ENCODE measurements around the gene UBXN7. TPM values are rescaled to one million over a fixed set of nuclear protein-coding genes. Genes with fewer than 3 reads are reported as not detected.
"Not testable (repeated sequence)": the region's sequence is repeated elsewhere in the genome, so short reads cannot be mapped to it uniquely, and the experiment has no call there.

UBXN7 gene
- total RNA-seq, 1 experiment from 2014 or later, result 125 TPM

DNA sequence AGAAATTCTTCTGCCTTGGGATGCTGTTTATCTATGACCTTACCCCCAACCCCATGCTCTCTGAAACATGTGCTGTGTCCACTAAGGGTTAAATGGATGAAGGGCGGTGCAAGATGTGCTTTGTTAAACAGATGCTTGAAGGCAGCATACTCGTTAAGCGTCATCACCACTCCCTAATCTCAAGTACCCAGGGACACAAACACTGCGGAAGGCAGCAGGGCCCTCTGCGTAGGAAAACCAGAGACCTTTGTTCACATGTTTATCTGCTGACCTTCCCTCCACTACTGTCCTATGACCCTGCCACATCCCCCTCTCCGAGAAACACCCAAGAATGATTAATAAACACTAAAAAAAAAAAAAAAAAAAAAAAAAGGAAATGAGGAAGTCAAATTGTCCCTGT lies 46.2 kb downstream of the UBXN7 start:
- POLR2A ChIA-PET (ENCODE audit: unreplicated experiment); DNase-seq; H3K4me1 ChIP-seq (replicated peaks; ENCODE audit: insufficient read depth); BruUV-seq (replicated peaks); H3K4me2 ChIP-seq; intact Hi-C loops (cut with micrococcal nuclease; ENCODE audit: unreplicated experiment); H3K27ac ChIP-seq; H3K27me3 ChIP-seq (ENCODE audit: insufficient read depth, low read depth); H2AFZ ChIP-seq; H3K79me2 ChIP-seq (ENCODE audit: low read depth); H3K9me2 ChIP-seq (ENCODE audit: insufficient read depth); H3K4me3 ChIP-seq; CTCF ChIA-PET; H3K9me3 ChIP-seq (ENCODE audit: insufficient read depth, low read depth): not testable (repeated sequence)
- Histone ChIP-seq H3K36me3 (ENCODE audit: low read depth) (peaks cover 30% of the 10 kb centered on the region), H3F3A (ENCODE audit: insufficient read depth, low read depth) (peaks cover 10% of the 10 kb centered on the region; the same call in 1 of the 2 replicates), H4K20me1 (ENCODE audit: insufficient read depth) (peaks cover 25% of the 10 kb centered on the region)

DNA sequence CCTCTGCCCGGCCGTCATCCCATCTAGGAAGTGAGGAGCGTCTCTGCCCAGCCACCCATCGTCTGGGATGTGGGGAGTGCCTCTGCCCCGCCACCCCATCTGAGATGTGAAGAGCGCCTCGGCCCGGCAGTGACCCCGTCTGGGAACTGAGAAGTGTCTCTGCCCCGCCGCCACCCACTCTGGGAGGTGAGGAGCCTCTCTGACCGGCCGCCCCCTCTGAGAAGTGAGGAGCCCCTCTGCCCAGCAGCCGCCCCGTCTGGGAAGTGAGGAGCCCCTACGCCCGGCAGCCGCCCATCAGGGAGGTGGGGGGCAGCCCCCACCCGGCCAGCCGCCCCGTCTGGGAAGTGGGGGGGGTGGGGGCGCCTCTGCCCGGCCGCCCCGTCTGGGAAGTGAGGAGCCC lies 46.8 kb downstream of the UBXN7 start:
- H3K27ac ChIP-seq; H3K4me2 ChIP-seq; H3K4me1 ChIP-seq (replicated peaks; ENCODE audit: insufficient read depth); H3K79me2 ChIP-seq (ENCODE audit: low read depth); H3K9me2 ChIP-seq (ENCODE audit: insufficient read depth); H3K4me3 ChIP-seq; intact Hi-C loops (cut with micrococcal nuclease; ENCODE audit: unreplicated experiment); H2AFZ ChIP-seq; H3K27me3 ChIP-seq (ENCODE audit: insufficient read depth, low read depth); H3K9me3 ChIP-seq (ENCODE audit: insufficient read depth, low read depth); CTCF ChIA-PET; POLR2A ChIA-PET (ENCODE audit: unreplicated experiment); DNase-seq; BruUV-seq (replicated peaks): not testable (repeated sequence)
- Histone ChIP-seq H4K20me1 (ENCODE audit: insufficient read depth) (peaks cover 25% of the 10 kb centered on the region), H3F3A (ENCODE audit: insufficient read depth, low read depth) (peaks cover 10% of the 10 kb centered on the region; the same call in 1 of the 2 replicates), H3K36me3 (ENCODE audit: low read depth) (peaks cover 26% of the 10 kb centered on the region)

DNA sequence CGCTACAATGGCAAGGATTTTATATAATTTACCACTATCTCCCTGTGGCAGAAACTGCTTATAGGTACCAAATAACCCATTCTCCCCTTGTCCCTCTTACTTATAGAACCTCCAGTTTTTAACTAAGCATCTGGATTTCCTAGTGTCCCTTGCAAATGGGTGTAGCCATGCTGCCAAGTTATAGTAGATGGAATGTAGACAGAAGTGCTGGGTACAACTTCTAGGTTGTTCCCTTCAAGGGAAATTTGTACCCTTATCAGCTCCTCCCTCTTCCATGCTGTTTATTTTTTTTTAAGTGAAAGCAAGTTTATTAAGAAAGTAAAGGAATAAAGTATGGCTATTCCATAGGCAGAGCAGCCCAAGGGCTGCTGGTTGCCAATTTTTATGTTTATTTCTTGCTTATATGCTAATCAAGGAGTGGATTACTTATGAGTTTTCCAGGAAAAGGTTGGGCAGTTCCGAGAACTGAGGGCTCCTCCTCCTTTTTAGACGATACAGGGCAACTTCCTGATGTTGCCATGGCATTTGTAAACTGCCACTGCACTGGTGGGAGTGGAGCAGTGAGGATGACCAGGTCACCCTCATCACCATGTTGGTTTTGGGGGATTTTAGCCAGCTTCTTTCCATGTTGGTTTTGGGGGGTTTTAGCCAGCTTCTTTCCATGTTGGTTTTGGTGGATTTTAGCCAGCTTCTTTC lies 53.9 kb downstream of the UBXN7 start:
- CTCF ChIA-PET, result interaction anchor here (0.6 kb wide), 2 partner anchors 13 to 125 kb away, joined by 6 to 11 read pairs; no protein-coding TSS in a partner anchor

DNA sequence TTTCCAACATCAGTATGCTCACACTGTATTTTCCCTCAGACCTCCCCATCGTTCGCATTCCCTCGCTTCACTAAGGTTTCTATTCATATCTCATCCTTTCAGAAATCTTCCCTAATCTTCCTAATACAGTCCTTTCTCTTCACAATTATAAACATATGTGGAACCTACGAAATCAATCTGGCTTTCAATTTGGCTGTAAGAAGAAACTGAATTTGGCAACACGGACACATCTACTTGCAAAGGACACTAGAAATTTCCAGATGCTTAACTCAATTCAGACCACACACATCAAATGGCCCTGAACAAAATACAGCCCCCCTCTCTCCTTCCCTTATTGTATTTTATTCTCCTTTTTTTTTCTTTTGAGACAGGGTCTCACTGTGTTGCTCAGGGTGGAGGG lies 54.9 kb downstream of the UBXN7 start:
- CTCF ChIA-PET, result no interaction called here
- H3K79me2 ChIP-seq (ENCODE audit: low read depth), result 0 out of 2 replicates have a peak, but pooled peaks cover 4% of the 10 kb centered on the region
- H2AFZ ChIP-seq, result no peak overlapping the region
- intact Hi-C loops (cut with micrococcal nuclease; ENCODE audit: unreplicated experiment), result no loop called here
- no peaks in the 10 kb centered on the region for H3K9me3 ChIP-seq (ENCODE audit: insufficient read depth, low read depth)
- no peak for TF ChIP-seq EZH2 (IDR thresholded peaks at IDR 0.05; ENCODE audit: low read depth)
- TF ChIP-seq, protein P1, sequence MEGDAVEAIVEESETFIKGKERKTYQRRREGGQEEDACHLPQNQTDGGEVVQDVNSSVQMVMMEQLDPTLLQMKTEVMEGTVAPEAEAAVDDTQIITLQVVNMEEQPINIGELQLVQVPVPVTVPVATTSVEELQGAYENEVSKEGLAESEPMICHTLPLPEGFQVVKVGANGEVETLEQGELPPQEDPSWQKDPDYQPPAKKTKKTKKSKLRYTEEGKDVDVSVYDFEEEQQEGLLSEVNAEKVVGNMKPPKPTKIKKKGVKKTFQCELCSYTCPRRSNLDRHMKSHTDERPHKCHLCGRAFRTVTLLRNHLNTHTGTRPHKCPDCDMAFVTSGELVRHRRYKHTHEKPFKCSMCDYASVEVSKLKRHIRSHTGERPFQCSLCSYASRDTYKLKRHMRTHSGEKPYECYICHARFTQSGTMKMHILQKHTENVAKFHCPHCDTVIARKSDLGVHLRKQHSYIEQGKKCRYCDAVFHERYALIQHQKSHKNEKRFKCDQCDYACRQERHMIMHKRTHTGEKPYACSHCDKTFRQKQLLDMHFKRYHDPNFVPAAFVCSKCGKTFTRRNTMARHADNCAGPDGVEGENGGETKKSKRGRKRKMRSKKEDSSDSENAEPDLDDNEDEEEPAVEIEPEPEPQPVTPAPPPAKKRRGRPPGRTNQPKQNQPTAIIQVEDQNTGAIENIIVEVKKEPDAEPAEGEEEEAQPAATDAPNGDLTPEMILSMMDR (conservative IDR thresholded peaks at IDR 0.05), result no peak
- no peak overlapping the region for H3K4me2 ChIP-seq
- no peak overlapping the region for H3K27ac ChIP-seq
- POLR2A ChIA-PET (ENCODE audit: unreplicated experiment), result no interaction called here
- BruUV-seq (replicated peaks), result no TSS peak
- DNase-seq, result peak in 1 of 2 experiments; percentile 1
- 0 out of 2 replicates have a peak, but pooled peaks cover 2% of the 10 kb centered on the region for H3F3A ChIP-seq (ENCODE audit: insufficient read depth, low read depth)
- no peak overlapping the region for H3K4me3 ChIP-seq
- H3K4me1 ChIP-seq (replicated peaks; ENCODE audit: insufficient read depth), result no peaks in the 10 kb centered on the region
- no peaks in the 10 kb centered on the region for H3K9me2 ChIP-seq (ENCODE audit: insufficient read depth)
- H3K36me3 ChIP-seq (ENCODE audit: low read depth), result peaks cover 12% of the 10 kb centered on the region
- 0 out of 2 replicates have a peak, but pooled peaks cover 2% of the 10 kb centered on the region for H4K20me1 ChIP-seq (ENCODE audit: insufficient read depth)
- no peaks in the 10 kb centered on the region for H3K27me3 ChIP-seq (ENCODE audit: insufficient read depth, low read depth)

More for the DNA sequence above, 53.9 kb downstream of the UBXN7 start:
- Histone ChIP-seq H3K36me3 (ENCODE audit: low read depth) (peaks cover 12% of the 10 kb centered on the region), H3K4me3 (no peak overlapping the region), H3K27ac (no peak overlapping the region), H3K79me2 (ENCODE audit: low read depth) (0 out of 2 replicates have a peak, but pooled peaks cover 4% of the 10 kb centered on the region), H4K20me1 (ENCODE audit: insufficient read depth) (0 out of 2 replicates have a peak, but pooled peaks cover 7% of the 10 kb centered on the region), H3K9me2 (ENCODE audit: insufficient read depth) (no peaks in the 10 kb centered on the region), H3K4me2 (no peak overlapping the region), H2AFZ (no peak overlapping the region), H3K4me1 (replicated peaks; ENCODE audit: insufficient read depth) (no peaks in the 10 kb centered on the region), H3K27me3 (ENCODE audit: insufficient read depth, low read depth) (no peaks in the 10 kb centered on the region), H3F3A (ENCODE audit: insufficient read depth, low read depth) (no peaks in the 10 kb centered on the region), H3K9me3 (ENCODE audit: insufficient read depth, low read depth) (no peaks in the 10 kb centered on the region)
- no TSS peak for BruUV-seq (replicated peaks)
- TF ChIP-seq, protein P1 (conservative IDR thresholded peaks at IDR 0.05), result no peak
- TF ChIP-seq EZH2 (IDR thresholded peaks at IDR 0.05; ENCODE audit: low read depth), result no peak
- intact Hi-C loops (cut with micrococcal nuclease; ENCODE audit: unreplicated experiment), result no loop called here
- POLR2A ChIA-PET (ENCODE audit: unreplicated experiment), result interaction anchor here (0.6 kb wide), 1 partner anchor 126 kb away, joined by 8 read pairs; no protein-coding TSS in a partner anchor
- peak in 1 of 2 experiments; percentile 10 for DNase-seq
